Upper lobe of left lung (tissue), 4 donors: Measurements from ENCODE around the gene ORM1.

Experiments
- POLR2AphosphoS5 ChIP-seq, 2 donors: sonication (generic); formaldehyde crosslinking; IDR thresholded peaks; one replicate each; pipeline ENCODE4 v1.5.1; 2017; ENCODE audit warnings: antibody characterized with exemption in 2 of 2
- TF ChIP-seq, protein P1 (sequence below), 6 experiments: fragments of 450-650 bp in 4 of 6; fragments of 200-600 bp in 2 of 6; sonication (generic) in 2 of 6; IDR thresholded peaks; one replicate each; pipeline ENCODE4 v1.5.1; 2016 to 2019; ENCODE audit warnings: antibody characterized with exemption in 6 of 6

GRCh38 chr9:114349713-114350480 lies 27.0 kb downstream of the ORM1 start:
- TF ChIP-seq, protein P1, sequence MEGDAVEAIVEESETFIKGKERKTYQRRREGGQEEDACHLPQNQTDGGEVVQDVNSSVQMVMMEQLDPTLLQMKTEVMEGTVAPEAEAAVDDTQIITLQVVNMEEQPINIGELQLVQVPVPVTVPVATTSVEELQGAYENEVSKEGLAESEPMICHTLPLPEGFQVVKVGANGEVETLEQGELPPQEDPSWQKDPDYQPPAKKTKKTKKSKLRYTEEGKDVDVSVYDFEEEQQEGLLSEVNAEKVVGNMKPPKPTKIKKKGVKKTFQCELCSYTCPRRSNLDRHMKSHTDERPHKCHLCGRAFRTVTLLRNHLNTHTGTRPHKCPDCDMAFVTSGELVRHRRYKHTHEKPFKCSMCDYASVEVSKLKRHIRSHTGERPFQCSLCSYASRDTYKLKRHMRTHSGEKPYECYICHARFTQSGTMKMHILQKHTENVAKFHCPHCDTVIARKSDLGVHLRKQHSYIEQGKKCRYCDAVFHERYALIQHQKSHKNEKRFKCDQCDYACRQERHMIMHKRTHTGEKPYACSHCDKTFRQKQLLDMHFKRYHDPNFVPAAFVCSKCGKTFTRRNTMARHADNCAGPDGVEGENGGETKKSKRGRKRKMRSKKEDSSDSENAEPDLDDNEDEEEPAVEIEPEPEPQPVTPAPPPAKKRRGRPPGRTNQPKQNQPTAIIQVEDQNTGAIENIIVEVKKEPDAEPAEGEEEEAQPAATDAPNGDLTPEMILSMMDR (IDR thresholded peaks at IDR 0.05), result no peak
- no peak for TF ChIP-seq POLR2AphosphoS5 (IDR thresholded peaks at IDR 0.05)
